Activated T-cell treated with anti-CD3 and anti-CD28 coated beads, Interleukin-2, amount 50 U/mL, for 72 hours (primary cell): ENCODE data around the gene RSAD2. TPM values are rescaled to one million over a fixed set of nuclear protein-coding genes. Genes with fewer than 3 reads are reported as not detected.
"Not testable (repeated sequence)": the region's sequence is repeated elsewhere in the genome, so short reads cannot be mapped to it uniquely, and the experiment has no call there.

Experiments used
- ATAC-seq, 2 donors: fragments of 150-1000 bp; cut with Tn5 transposase; replicated peaks in 1 of 2; 2 replicates each; pipeline ENCODE4 v1.10.0; 2021; ENCODE audit warnings: moderate library complexity in 2 of 2, mild to moderate bottlenecking in 1 of 2
- DNase-seq, 2 donors: peaks; one replicate each; pipeline ENCODE4 v3.0.0; 2021 to 2022; ENCODE audit warnings: mixed read lengths in 1 of 2
- H3K27ac Mint-ChIP-seq: one replicate; pipeline ENCODE4 v1.8.0; 2022; ENCODE audit warnings: mild to moderate bottlenecking, moderate library complexity, mixed read lengths
- H3K27me3 Mint-ChIP-seq: one replicate; pipeline ENCODE4 v1.8.0; 2022; ENCODE audit warnings: low read depth, mixed read lengths
- H3K36me3 Mint-ChIP-seq, 2 donors: one replicate each; pipeline ENCODE4 v1.8.0; 2022; ENCODE audit warnings: mixed read lengths in 2 of 2, mild to moderate bottlenecking in 1 of 2; ENCODE audit not compliant: insufficient read depth in 2 of 2
- H3K4me1 Mint-ChIP-seq: one replicate; pipeline ENCODE4 v1.8.0; 2022; ENCODE audit warnings: low read depth, mixed read lengths
- H3K4me3 Mint-ChIP-seq, 2 donors: one replicate each; pipeline ENCODE4 v1.8.0; 2022; ENCODE audit warnings: mild to moderate bottlenecking in 2 of 2, mixed read lengths in 2 of 2, moderate library complexity in 2 of 2
- H3K9me3 Mint-ChIP-seq, 2 donors: one replicate each; pipeline ENCODE4 v1.8.0; 2022; ENCODE audit warnings: mixed read lengths in 2 of 2
- total RNA-seq, 2 donors: library from RNA; stranded (reverse); gene quantifications; one replicate each; pipeline ENCODE4 v1.2.3, GENCODE V29; 2022

RSAD2 gene
- total RNA-seq, 2 donors from 2014 or later = 5.4 to 17.8 TPM

- Mint-ChIP-seq H3K4me3 (no peak overlapping the region), H3K27me3 (no peaks in the 10 kb centered on the region), H3K4me1 (no peaks in the 10 kb centered on the region), H3K27ac (no peak overlapping the region), H3K9me3 (peaks cover 7 to 28% of the 10 kb centered on the region in 2 donors), H3K36me3 (peaks cover 29 to 36% of the 10 kb centered on the region in 2 donors)
- DNase-seq (no peak), ATAC-seq (no peak)
Measured at GRCh38 chr2:6846967-6847681, 30.5 kb upstream of the RSAD2 start.

DNA sequence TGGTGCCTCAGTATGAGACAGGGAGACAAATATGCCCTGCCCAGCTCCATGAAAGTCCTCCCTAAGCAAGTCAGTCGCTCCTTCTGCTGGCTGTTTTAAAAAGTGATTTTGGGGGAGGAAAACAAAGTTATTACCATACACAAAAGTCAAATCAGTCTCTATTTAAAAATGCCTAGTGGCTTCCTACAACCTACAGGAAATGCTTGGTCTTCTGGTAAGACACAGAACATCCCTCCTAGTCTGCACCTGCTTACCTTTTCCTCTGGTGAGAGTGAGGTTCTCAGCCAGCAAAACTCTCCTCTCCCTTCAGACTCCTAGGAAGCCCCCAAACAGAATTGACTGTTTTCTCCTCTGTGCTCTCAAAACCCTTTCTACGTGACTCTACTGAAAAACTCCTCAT lies 25.4 kb upstream of the RSAD2 start:
- Mint-ChIP-seq H3K9me3 (peaks cover 5 to 10% of the 10 kb centered on the region in 2 donors), H3K36me3 (peaks cover 12 to 20% of the 10 kb centered on the region in 2 donors), H3K27me3 (no peaks in the 10 kb centered on the region), H3K4me1 (no peaks in the 10 kb centered on the region), H3K4me3 (no peak overlapping the region), H3K27ac (no peak overlapping the region)
- ATAC-seq = no peak
- no peak for DNase-seq

DNA sequence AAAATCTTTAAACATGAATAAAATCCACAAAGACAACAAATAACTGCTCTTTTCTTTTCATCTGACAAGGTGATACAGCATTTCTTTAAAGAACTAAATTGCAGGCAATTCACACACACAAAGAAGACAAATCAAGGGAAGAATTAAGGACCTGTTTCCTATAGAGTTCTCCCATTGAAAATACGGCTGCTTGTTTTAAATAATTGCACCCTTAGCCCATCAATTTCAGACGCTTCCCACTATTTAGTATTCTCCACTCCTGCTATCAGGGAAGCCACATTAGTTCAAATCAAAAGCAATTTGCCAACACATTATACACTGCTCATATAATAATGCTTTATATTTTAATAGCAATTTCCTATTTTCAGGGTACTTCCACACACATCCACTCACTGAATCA lies 23.2 kb upstream of the RSAD2 start:
- H3K27ac Mint-ChIP-seq = no peak overlapping the region
- no peaks in the 10 kb centered on the region for H3K4me1 Mint-ChIP-seq
- ATAC-seq (no peak), DNase-seq (no peak)
- H3K4me3 Mint-ChIP-seq = no peak overlapping the region
- peaks cover 6 to 10% of the 10 kb centered on the region in 2 donors for H3K9me3 Mint-ChIP-seq
- H3K27me3 Mint-ChIP-seq = no peaks in the 10 kb centered on the region
- H3K36me3 Mint-ChIP-seq = peaks cover 9 to 22% of the 10 kb centered on the region in 2 donors

DNA sequence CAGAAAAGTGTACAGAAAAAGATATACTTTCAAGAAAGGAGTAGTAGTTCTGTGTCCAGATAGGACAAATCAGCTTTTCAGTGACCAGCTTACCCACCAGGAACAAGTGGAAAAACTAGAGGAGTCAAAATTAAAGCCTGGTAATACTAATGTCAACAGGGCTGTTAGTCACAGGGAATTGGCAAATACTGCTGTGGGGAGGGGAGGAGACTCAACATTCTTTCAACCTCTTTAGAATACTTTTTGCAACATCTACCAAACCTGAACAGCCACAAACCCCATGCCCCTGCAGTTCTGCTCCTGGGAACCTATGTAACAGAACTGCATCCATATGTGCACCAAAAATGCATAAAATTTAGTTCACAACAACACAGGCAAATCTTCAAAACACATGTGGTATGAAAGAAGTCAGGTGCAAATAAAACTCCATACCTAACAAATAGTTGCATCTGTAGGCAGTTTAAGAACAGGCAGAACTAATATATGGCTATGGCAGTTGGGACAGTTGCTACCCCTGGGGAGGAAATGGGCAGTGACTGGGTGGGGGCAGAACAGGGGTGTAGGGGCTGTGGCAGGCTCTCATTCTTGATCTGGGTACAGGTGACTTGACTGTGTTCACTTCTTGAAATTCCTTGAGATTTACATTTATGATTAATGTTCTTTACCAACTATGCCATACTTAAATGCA lies 21.6 kb upstream of the RSAD2 start:
- Mint-ChIP-seq H3K27ac (no peak overlapping the region), H3K27me3 (no peaks in the 10 kb centered on the region), H3K4me3 (no peak overlapping the region), H3K9me3 (peaks cover 9 to 14% of the 10 kb centered on the region in 2 donors), H3K36me3 (peaks cover 17 to 29% of the 10 kb centered on the region in 2 donors), H3K4me1 (no peaks in the 10 kb centered on the region)
- no peak for ATAC-seq
- DNase-seq = no peak

DNA sequence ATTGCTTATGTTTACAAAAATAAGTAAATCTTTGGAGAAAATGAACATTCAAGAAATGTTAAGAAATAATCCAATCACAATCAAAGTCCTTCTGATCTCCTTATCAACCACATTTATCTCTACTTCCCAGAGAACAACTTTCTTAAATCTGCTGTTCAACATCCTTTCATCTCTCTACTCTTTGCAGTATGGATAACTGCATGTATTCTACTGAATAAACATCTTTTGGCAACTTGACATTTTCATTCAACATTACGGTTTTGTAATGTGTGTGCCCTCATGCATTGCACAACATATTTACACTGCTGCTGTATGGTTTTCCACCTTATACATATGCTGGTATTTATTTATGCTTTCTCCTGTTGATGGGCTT lies 21.0 kb upstream of the RSAD2 start:
- no peaks in the 10 kb centered on the region for H3K4me1 Mint-ChIP-seq
- no peak overlapping the region for H3K27ac Mint-ChIP-seq
- no peaks in the 10 kb centered on the region for H3K27me3 Mint-ChIP-seq
- ATAC-seq (no peak), DNase-seq (no peak)
- peaks cover 9 to 15% of the 10 kb centered on the region in 2 donors for H3K9me3 Mint-ChIP-seq
- H3K4me3 Mint-ChIP-seq = no peak overlapping the region
- H3K36me3 Mint-ChIP-seq = peaks cover 18 to 32% of the 10 kb centered on the region in 2 donors

GRCh38 chr2:6858466-6859027 lies 19.0 kb upstream of the RSAD2 start:
- ATAC-seq, H3K4me1 Mint-ChIP-seq: not testable (repeated sequence)

GRCh38 chr2:6860296-6860695 lies 17.3 kb upstream of the RSAD2 start:
- Mint-ChIP-seq H3K27me3 (no peaks in the 10 kb centered on the region), H3K9me3 (peaks cover 9 to 14% of the 10 kb centered on the region in 2 donors), H3K4me3 (no peak overlapping the region), H3K27ac (no peak overlapping the region), H3K4me1 (peaks cover 7% of the 10 kb centered on the region), H3K36me3 (peaks cover 23 to 38% of the 10 kb centered on the region in 2 donors)
- DNase-seq = no peak
- no peak for ATAC-seq

More at GRCh38 chr2:6858466-6859027, 19.0 kb upstream of the RSAD2 start:
- peaks cover 23 to 41% of the 10 kb centered on the region in 2 donors for H3K36me3 Mint-ChIP-seq
- not testable (repeated sequence) for H3K27me3 Mint-ChIP-seq, H3K4me3 Mint-ChIP-seq, DNase-seq, H3K27ac Mint-ChIP-seq
- peaks cover 9 to 15% of the 10 kb centered on the region in 2 donors for H3K9me3 Mint-ChIP-seq

DNA sequence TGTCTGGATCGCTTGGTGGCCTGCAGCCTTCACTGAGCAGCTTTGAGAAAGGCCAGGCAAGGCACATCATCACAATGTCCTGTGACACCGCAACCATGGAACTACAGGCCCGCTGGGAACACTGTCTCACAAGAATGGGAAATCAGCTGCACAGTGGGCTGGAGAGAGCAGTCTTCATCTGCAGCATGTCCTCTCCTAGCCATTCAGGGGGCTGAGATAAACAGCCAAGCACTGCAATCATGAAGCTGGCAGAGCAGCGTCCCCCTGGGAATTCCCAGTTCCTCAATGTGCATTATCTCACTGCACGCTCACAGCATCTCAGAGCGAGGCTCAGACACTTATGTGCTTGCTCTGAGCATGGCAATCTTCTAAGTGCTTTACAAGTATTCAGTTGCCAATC lies 13.8 kb upstream of the RSAD2 start:
- peaks cover 21% of the 10 kb centered on the region for H3K4me1 Mint-ChIP-seq
- H3K4me3 Mint-ChIP-seq = no peak overlapping the region
- no peak for ATAC-seq
- peaks cover 21 to 32% of the 10 kb centered on the region in 2 donors for H3K36me3 Mint-ChIP-seq
- no peak for DNase-seq
- H3K27me3 Mint-ChIP-seq = peaks cover 5% of the 10 kb centered on the region
- no peak overlapping the region for H3K27ac Mint-ChIP-seq
- peaks cover 6 to 8% of the 10 kb centered on the region in 2 donors for H3K9me3 Mint-ChIP-seq

- H3K27ac Mint-ChIP-seq = no peak overlapping the region
- peaks cover 5% of the 10 kb centered on the region for H3K27me3 Mint-ChIP-seq
- peaks cover 4% of the 10 kb centered on the region in 2 donors for H3K9me3 Mint-ChIP-seq
- peaks cover 19 to 29% of the 10 kb centered on the region in 2 donors for H3K36me3 Mint-ChIP-seq
- DNase-seq (no peak), ATAC-seq (no peak)
- peak overlapping the region; percentile 59 to 61 for H3K4me3 Mint-ChIP-seq
- H3K4me1 Mint-ChIP-seq = peaks cover 21% of the 10 kb centered on the region
Measured at GRCh38 chr2:6864231-6864754, 13.3 kb upstream of the RSAD2 start.

- Mint-ChIP-seq H3K9me3 (peaks cover 4% of the 10 kb centered on the region in 2 donors), H3K4me1 (peaks cover 21% of the 10 kb centered on the region), H3K4me3 (peak overlapping the region; percentile 59 to 61), H3K36me3 (peaks cover 15 to 25% of the 10 kb centered on the region in 2 donors), H3K27ac (no peak overlapping the region), H3K27me3 (peaks cover 5% of the 10 kb centered on the region)
- ATAC-seq (peak in 1 of 2 donors; percentile 10), DNase-seq (peak in 1 of 2 donors; percentile 19)
Measured at GRCh38 chr2:6864923-6865345, 12.6 kb upstream of the RSAD2 start.

GRCh38 chr2:6865346-6866274 lies 12.0 kb upstream of the RSAD2 start, which contains the start of gene CMPK2:
TSS of gene CMPK2 (minus strand) at chr2:6865907. CDS start at chr2:6865696, 211 bp downstream.
- Mint-ChIP-seq H3K4me1 (peaks cover 21% of the 10 kb centered on the region), H3K36me3 (peaks cover 9 to 18% of the 10 kb centered on the region in 2 donors), H3K27me3 (peaks cover 5% of the 10 kb centered on the region), H3K9me3 (peaks cover 0 to 1% of the 10 kb centered on the region in 2 donors), H3K4me3 (peak within 1 kb of the TSS; percentile 89 to 98), H3K27ac (peak within 1 kb of the TSS; percentile 88)
- ATAC-seq = peak; percentile 84 to 87
- DNase-seq = peak; percentile 84 to 90

DNA sequence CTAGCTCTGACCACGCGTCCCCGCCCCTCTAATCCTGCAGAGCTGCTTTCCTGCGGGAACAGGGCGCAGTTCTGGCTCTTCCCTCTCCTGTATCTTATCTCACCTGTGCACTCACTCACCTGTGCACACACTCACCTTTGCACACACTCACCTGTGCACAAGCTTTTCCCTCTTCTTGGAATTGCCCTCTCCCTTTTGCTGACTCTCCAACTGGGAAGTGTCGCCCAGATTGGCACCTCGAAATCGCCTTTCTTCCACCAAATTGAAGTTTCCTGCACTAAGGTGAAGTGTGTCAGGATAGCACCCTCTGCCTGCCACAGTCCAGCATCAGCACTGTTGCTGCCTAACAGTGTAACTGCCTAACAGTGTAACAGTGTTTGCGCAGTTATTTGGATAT lies 11.3 kb upstream of the RSAD2 start:
- Mint-ChIP-seq H3K4me3 (peak overlapping the region; percentile 89 to 98), H3K36me3 (peaks cover 9 to 14% of the 10 kb centered on the region in 2 donors), H3K27me3 (peaks cover 5% of the 10 kb centered on the region), H3K9me3 (no peaks in the 10 kb centered on the region), H3K27ac (peak overlapping the region; percentile 88), H3K4me1 (peaks cover 21% of the 10 kb centered on the region)
- ATAC-seq (peak in 1 of 2 donors; percentile 38), DNase-seq (peak; percentile 31 to 34)
